H9 (cell line): ENCODE data around the gene ZPR1. TPM values are rescaled to one million over a fixed set of nuclear protein-coding genes. Genes with fewer than 3 reads are reported as not detected.

ENCODE experiments used
- DNase-seq: peaks from one replicate; pipeline ENCODE4 v3.0.0-alpha.2; 2017
- H2AFZ ChIP-seq: one replicate; pipeline ENCODE4 v1.6.1; 2013; ENCODE audit warnings: mild to moderate bottlenecking, low read length, control low read depth, moderate library complexity
- H2AK5ac ChIP-seq: 2 replicates; pipeline ENCODE4 v1.6.1; 2013; ENCODE audit warnings: low read length, control low read depth, mixed read lengths; ENCODE audit not compliant: insufficient read length
- H2BK120ac ChIP-seq: one replicate; pipeline ENCODE4 v1.6.1; 2013; ENCODE audit warnings: low read depth, mild to moderate bottlenecking, low read length, control low read depth, inconsistent platforms; ENCODE audit not compliant: poor library complexity, severe bottlenecking
- H2BK12ac ChIP-seq: 2 replicates; pipeline ENCODE4 v1.6.1; 2013; ENCODE audit warnings: low read length, control low read depth, mixed read lengths, low read depth; ENCODE audit not compliant: insufficient read length
- H2BK15ac ChIP-seq: 2 replicates; pipeline ENCODE4 v1.6.1; 2013; ENCODE audit warnings: low read depth, low read length, control low read depth
- H2BK20ac ChIP-seq: one replicate; pipeline ENCODE4 v1.6.1; 2013; ENCODE audit warnings: low read depth, mild to moderate bottlenecking, low read length, control low read depth, inconsistent platforms; ENCODE audit not compliant: poor library complexity, severe bottlenecking
- H2BK5ac ChIP-seq: 2 replicates; pipeline ENCODE4 v1.6.1; 2013; ENCODE audit warnings: low read length, control low read depth, mixed read lengths; ENCODE audit not compliant: insufficient read length
- H3K14ac ChIP-seq: 2 replicates; pipeline ENCODE4 v1.6.1; 2013; ENCODE audit warnings: low read length, control low read depth; ENCODE audit not compliant: insufficient read depth
- H3K18ac ChIP-seq: 2 replicates; pipeline ENCODE4 v1.6.1; 2013; ENCODE audit warnings: low read depth, mild to moderate bottlenecking, mixed read lengths, low read length, control low read depth; ENCODE audit not compliant: insufficient read length
- H3K23ac ChIP-seq: 2 replicates; pipeline ENCODE4 v1.6.1; 2013; ENCODE audit warnings: low read length, control low read depth, mixed read lengths, low read depth; ENCODE audit not compliant: insufficient read length
- H3K23me2 ChIP-seq: 2 replicates; pipeline ENCODE4 v1.6.1; 2013; ENCODE audit warnings: low read depth, mild to moderate bottlenecking, mixed read lengths, low read length, control low read depth; ENCODE audit not compliant: insufficient read length, poor library complexity, severe bottlenecking
- H3K27ac ChIP-seq: 2 replicates; pipeline ENCODE4 v1.5.1; 2013; ENCODE audit warnings: low read length, control low read depth, mixed read lengths, low read depth; ENCODE audit not compliant: insufficient read length
- H3K27me3 ChIP-seq: 2 replicates; pipeline ENCODE4 v1.6.1; 2013; ENCODE audit warnings: low read length, control low read depth, inconsistent platforms; ENCODE audit not compliant: insufficient read depth
- H3K4ac ChIP-seq: 2 replicates; pipeline ENCODE4 v1.6.1; 2013; ENCODE audit warnings: low read depth, mild to moderate bottlenecking, control low read depth, inconsistent platforms, low read length, moderate library complexity
- H3K4me1 ChIP-seq: 2 replicates; pipeline ENCODE4 v1.6.1; 2013; ENCODE audit warnings: low read length, control low read depth, inconsistent platforms; ENCODE audit not compliant: insufficient read depth
- H3K4me2 ChIP-seq: 2 replicates; pipeline ENCODE4 v1.6.1; 2013; ENCODE audit warnings: low read length, control low read depth, mixed read lengths; ENCODE audit not compliant: insufficient read length, insufficient read depth
- H3K56ac ChIP-seq: 2 replicates; pipeline ENCODE4 v1.6.1; 2013; ENCODE audit warnings: low read depth, mild to moderate bottlenecking, mixed read lengths, low read length, control low read depth; ENCODE audit not compliant: insufficient read length
- H3K79me1 ChIP-seq: 2 replicates; pipeline ENCODE4 v1.6.1; 2013; ENCODE audit warnings: low read depth, mild to moderate bottlenecking, moderate library complexity, low read length, control low read depth, inconsistent platforms; ENCODE audit not compliant: insufficient read depth, poor library complexity, severe bottlenecking
- H3K79me2 ChIP-seq: 2 replicates; pipeline ENCODE4 v1.6.1; 2013; ENCODE audit warnings: low read length, control low read depth, inconsistent platforms; ENCODE audit not compliant: insufficient read depth
- H3K9ac ChIP-seq: 2 replicates; pipeline ENCODE4 v1.6.1; 2013; ENCODE audit warnings: low read length, control low read depth, mixed read lengths; ENCODE audit not compliant: insufficient read length; ENCODE audit errors: extremely low read depth
- H3K9me3 ChIP-seq: one replicate; pipeline ENCODE4 v1.6.1; 2013; ENCODE audit warnings: low read depth, low read length, inconsistent platforms; ENCODE audit not compliant: control insufficient read depth
- H3T11ph ChIP-seq: one replicate; pipeline ENCODE4 v1.6.1; 2013; ENCODE audit warnings: mild to moderate bottlenecking, low read length, control low read depth, inconsistent platforms
- H4K20me1 ChIP-seq: one replicate; pipeline ENCODE4 v1.6.1; 2013; ENCODE audit not compliant: control insufficient read depth, insufficient read length, insufficient read depth
- H4K5ac ChIP-seq: 2 replicates; pipeline ENCODE4 v1.6.1; 2013; ENCODE audit warnings: low read depth, mild to moderate bottlenecking, mixed read lengths, low read length, control low read depth; ENCODE audit not compliant: insufficient read length
- H4K8ac ChIP-seq: replicated peaks from 2 replicates; pipeline ENCODE4 v1.6.1; 2013; ENCODE audit warnings: low read length, control low read depth, mixed read lengths, low read depth; ENCODE audit not compliant: insufficient read length
- H4K91ac ChIP-seq: 2 replicates; pipeline ENCODE4 v1.6.1; 2013; ENCODE audit warnings: low read depth, mild to moderate bottlenecking, moderate library complexity, mixed read lengths, low read length, control low read depth; ENCODE audit not compliant: insufficient read length
- H3K27ac Mint-ChIP-seq, 3 experiments: 2 replicates in 2 of 3; 3 replicates in 1 of 3; pipeline ENCODE4 v1.8.0; 2020 to 2021; ENCODE audit warnings: mixed read lengths in 3 of 3, mild to moderate bottlenecking in 1 of 3, moderate library complexity in 1 of 3
- H3K27me3 Mint-ChIP-seq: 2 replicates; pipeline ENCODE4 v1.8.0; 2021; ENCODE audit warnings: low read depth, mild to moderate bottlenecking, moderate library complexity, mixed read lengths
- H3K36me3 Mint-ChIP-seq, 3 experiments: 2 replicates in 2 of 3; 3 replicates in 1 of 3; pipeline ENCODE4 v1.8.0; 2020 to 2021; ENCODE audit warnings: low read depth in 3 of 3, mixed read lengths in 3 of 3; ENCODE audit not compliant: insufficient read depth in 1 of 3
- H3K4me1 Mint-ChIP-seq, 2 experiments: 2 replicates each; pipeline ENCODE4 v1.8.0; 2020; ENCODE audit warnings: mixed read lengths in 2 of 2
- H3K4me3 Mint-ChIP-seq, 2 experiments: 2 replicates in 1 of 2; 3 replicates in 1 of 2; pipeline ENCODE4 v1.8.0; 2020 to 2021; ENCODE audit warnings: mild to moderate bottlenecking in 2 of 2, mixed read lengths in 2 of 2, moderate library complexity in 1 of 2
- H3K9me3 Mint-ChIP-seq, 2 experiments: 2 replicates in 1 of 2; 3 replicates in 1 of 2; pipeline ENCODE4 v1.8.0; 2020; ENCODE audit warnings: mild to moderate bottlenecking in 2 of 2, mixed read lengths in 2 of 2, moderate library complexity in 1 of 2
- CTCF ChIP-seq: fragments of 200-600 bp; sonication (generic); conservative IDR thresholded peaks from 3 replicates; pipeline ENCODE4 v1.8.0; 2021; ENCODE audit warnings: antibody characterized with exemption, mild to moderate bottlenecking
- WGBS: extraction: QIAGEN DNeasy Blood & Tissue Kit; methylation state at CpG from one replicate; pipeline ENCODE4 v1.1.7; 2013; ENCODE audit warnings: missing lambda C conversion rate, low lambda C conversion rate, mixed read lengths; ENCODE audit not compliant: insufficient read length; ENCODE audit errors: extremely low coverage; 5-methylcytosine and 5-hydroxymethylcytosine counted together
- total RNA-seq: library from RNA; stranded (reverse); gene quantifications from 2 replicates; pipeline ENCODE4 v1.2.1, GENCODE V29; 2021

Gene ZPR1
- total RNA-seq, 1 experiment from 2014 or later = 82.0 TPM

- Histone ChIP-seq H3T11ph (no peak within 1 kb of the TSS), H3K4me1 (no peaks in the 10 kb centered on the region; the same call in 1 of the 2 replicates), H3K79me1 (no peaks in the 10 kb centered on the region), H3K23me2 (no peaks in the 10 kb centered on the region), H3K18ac (no peak within 1 kb of the TSS), H2BK12ac (no peak within 1 kb of the TSS), H3K56ac (no peak within 1 kb of the TSS), H3K9ac (no peak within 1 kb of the TSS), H3K23ac (no peak within 1 kb of the TSS), H4K20me1 (no peaks in the 10 kb centered on the region), H3K79me2 (no peaks in the 10 kb centered on the region), H3K14ac (no peak within 1 kb of the TSS), H4K91ac (no peak within 1 kb of the TSS), H2AFZ (no peak within 1 kb of the TSS), H2BK15ac (no peak within 1 kb of the TSS), H4K8ac (no peak within 1 kb of the TSS), H3K4ac (no peak within 1 kb of the TSS), H3K27me3 (no peaks in the 10 kb centered on the region), H2BK5ac (no peak within 1 kb of the TSS), H2BK20ac (no peak within 1 kb of the TSS), H3K27ac (no peak within 1 kb of the TSS), H2AK5ac (no peak within 1 kb of the TSS), H3K4me2 (no peak within 1 kb of the TSS), H3K9me3 (no peaks in the 10 kb centered on the region), H2BK120ac (no peak within 1 kb of the TSS), H4K5ac (no peak within 1 kb of the TSS)
- Mint-ChIP-seq H3K36me3 (no peaks in the 10 kb centered on the region), H3K9me3 (no peaks in the 10 kb centered on the region), H3K4me1 (peaks cover 5 to 9% of the 10 kb centered on the region in 2 experiments), H3K27ac (no peak within 1 kb of the TSS), H3K27me3 (peaks cover 10% of the 10 kb centered on the region), H3K4me3 (no peak within 1 kb of the TSS)
- no peak for DNase-seq
- no CpG with 5 or more reads among the region's 16 CpGs for WGBS
- TF ChIP-seq CTCF = no peak
These were observed 35.4 kb upstream of the ZPR1 start, which contains the start of gene APOA4 for GRCh38 chr11:116823031-116823843. Gene APOA4, minus strand, starts transcription at chr11:116823304. Its CDS starts 113 bp downstream, at chr11:116823191.
